HG02623 (cell line): ENCODE data around the gene CACNA2D3.
"Not testable (repeated sequence)": the region's sequence is repeated elsewhere in the genome, so short reads cannot be mapped to it uniquely, and the experiment has no call there.

Source experiments
- ATAC-seq: cut with Tn5 transposase; IDR thresholded peaks from one replicate; pipeline ENCODE4 v1.9.1; 2021; ENCODE audit warnings: moderate library complexity; ENCODE audit not compliant: unreplicated experiment

CACNA2D3 gene

DNA sequence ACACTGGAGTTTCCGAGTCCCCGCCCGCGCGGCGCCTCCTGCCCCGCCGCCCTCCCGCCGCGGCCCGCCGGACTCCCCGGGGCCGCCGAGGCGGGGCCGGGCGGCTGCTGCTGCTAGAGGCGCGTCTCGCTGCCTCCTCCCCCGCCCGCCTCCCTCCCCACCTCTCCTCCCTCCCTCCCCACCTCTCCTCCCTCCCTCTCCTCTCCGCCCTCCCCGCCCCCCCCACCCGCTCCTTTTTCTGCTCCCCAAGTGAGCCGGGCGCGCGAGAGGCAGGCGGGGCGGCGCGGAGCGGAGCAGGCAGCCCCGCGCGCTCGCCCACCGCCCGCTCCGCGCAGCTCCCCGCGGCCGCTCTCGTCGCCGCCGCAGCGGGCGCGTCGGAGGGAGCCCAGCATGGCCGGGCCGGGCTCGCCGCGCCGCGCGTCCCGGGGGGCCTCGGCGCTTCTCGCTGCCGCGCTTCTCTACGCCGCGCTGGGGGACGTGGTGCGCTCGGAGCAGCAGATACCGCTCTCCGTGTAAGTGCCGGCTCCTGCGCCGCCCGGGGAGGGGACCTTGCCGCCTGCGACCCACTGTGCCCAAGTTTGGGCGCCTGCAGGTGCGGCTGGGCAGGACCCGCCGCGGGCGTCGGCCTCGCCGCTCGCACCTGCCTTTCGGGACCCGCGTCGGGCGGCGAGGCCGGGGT lies at the start of gene CACNA2D3:
TSS of gene CACNA2D3 (plus strand) at position 229 of the 679 bp plus-strand sequence.
- no peak for ATAC-seq

DNA sequence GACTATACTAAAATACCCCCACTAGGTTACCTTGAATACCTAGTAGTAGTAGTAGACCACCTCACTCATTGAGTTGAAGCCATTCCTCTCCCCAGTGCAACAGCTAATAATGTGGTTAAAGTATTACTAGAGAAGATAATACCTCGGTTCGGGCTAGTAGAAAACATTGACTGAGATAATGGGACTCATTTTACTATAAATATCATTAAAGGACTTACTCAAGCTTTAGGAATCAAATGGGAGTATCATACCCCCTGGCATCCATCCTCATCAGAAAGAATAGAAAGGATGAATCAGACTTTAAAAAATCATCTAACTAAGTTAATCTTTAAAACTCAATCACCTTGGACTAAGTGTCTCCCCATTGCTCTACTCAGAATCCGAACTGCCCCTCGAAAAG lies 49.0 kb upstream of the CACNA2D3 start:
- no peak for ATAC-seq

DNA sequence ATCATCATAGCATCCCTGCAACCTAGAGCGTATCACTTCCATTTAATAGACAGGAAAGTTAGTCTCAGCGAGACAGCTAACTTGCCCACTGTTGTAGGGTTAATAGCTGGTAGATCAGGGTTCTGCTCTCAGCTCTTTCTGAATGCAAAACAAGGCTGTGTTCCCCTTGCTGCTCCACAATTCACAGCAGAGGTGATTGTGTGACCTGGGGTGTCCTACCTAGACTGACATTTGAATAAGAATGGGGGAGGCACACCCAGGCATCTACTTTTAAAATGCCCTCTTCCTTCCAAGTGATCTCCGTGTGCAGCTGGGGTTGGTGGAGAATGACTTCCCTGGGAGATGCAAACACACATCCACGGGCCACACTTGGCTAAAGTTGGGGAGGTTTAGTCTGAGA lies 43.0 kb upstream of the CACNA2D3 start:
- no peak for ATAC-seq

DNA sequence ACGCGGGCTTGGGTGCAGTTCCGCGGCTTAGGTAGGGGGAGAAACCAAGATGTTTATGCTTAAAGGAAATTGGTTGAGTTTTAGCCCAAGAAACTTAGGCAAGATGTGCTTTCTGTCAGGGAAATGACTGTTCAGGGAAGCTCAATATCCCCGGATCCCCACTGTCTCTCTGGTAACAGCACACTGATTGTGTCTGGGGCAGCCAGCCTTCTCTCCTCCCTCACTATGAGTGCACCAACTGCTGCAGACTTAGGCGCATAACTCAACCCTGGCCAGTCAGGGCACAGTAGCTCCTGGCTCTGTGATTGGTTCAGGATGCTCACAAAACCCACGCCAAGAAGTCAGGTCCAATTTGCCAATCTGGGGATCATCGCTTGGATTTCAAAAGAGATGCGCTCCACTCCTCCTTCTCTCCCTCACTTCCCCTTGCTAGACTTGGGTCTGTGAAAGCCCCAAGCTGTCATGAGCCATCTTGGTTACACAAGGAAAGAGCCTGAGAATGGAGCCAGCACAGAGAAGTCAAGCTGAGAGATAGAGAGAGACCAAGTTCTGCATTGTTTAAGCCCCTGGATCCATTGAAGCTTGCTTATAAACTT lies 42.5 kb upstream of the CACNA2D3 start:
- no peak for ATAC-seq

DNA sequence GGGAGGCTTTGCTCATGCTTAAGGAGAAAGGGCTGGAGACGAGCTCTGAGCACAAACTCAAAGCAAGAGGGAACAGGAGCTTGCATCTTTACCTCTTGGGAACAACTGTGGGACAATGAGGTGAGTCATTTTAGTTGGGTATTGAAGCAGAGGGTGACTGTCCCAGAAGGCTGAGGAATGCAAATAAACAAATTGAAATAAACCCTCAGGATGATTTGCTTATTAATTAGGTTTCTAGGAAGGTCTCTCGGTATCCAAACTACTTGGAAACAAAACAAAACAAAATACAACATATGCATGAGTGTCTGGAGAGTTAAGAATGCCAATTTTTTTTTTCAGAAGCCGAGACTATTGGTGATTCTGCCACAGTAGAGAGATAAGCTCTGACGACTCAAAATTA lies 38.4 kb upstream of the CACNA2D3 start:
- no peak for ATAC-seq

DNA sequence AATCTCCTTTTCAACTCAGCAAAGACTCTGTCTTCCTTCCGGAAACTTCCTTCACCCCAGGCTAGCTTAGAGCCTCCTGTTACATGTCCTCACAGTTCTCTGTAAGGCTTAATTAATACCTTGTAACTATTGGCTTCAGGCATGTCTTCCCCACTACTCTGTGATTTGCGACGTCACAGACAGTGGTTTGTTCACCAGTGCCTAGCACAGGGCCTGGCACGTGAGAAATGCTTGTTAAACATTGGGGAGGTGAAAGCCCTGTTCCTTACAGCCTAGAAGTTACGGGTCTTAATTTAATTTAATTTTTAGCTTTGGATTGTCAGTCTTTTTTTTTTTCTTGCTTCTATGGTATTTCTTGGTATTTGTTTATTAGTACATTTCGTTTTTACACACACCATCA lies 36.4 kb upstream of the CACNA2D3 start:
- ATAC-seq: no peak

DNA sequence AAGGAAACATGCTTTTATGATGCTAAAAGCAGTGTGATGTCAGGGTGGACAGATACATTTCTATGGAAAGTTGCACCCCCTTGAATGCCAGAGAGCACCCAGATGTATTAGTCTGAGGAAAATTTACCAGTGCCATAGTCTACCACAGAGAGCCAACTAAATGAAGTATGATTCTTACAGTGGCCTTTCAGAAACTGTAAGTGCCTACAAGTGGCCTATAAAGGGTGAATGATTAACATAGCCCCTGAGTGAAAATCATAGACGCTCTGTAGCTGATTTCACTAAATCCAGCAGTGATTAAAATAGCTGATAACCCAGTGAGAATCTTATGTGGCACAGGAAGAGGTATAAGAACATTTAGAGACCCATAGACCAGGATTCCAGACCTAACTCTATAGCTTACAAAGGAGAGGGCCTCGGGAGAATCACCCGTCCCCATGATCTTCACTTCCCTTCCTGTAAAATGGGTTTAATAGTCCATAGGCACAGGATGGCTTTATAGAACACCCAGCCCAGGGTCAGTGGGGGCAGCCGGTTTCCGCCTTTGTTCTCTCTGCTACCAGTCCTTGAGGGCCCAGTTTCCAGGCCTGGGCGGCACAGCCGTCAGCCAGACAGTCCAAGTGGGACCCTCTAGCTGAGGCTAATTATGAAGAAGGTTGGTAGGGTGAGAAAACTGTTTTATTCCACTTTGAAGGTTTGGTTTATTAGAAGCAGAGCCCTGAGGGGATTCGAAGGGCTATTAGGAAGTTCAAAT lies 35.5 kb upstream of the CACNA2D3 start:
- no peak for ATAC-seq

DNA sequence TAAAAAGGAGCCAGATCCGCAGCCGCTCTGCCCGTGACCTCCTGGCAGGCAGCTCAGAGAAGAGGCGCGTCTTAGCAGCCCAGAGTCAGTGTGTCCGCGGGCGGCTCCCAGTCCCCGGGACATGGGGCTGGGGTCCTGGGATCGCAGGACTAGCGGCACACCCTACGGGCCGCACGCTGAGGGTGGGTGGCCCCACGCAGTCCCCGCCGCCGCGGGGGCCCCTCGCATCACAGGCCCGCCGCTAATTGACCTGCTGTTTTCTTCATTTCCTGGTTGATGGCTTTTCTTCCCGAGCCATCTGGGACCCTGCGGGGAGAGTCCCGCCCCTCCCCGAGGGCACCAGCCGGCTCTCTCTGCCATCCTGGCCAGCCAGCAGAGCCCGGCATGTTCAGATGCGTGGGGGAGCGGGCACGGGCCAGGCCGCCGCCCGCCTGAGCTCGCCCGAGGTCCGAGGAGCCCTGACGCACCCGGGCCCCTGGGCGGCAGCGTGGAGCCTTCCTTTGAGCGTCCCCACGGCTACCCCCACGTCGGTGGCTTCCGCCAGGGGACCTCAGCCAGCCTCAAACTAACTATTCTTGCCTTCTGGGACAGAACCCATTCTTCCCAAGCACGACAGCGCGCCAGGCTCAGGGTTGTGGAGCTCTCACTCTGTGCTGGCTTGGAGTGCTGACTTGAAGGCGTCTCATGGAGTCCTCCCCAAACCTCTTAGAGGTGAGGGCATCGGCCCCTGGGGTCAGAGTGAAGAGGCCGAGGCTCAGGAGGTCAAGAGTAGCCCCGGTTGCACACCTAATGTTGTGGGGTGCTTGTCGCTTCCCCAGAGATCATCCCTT lies 34.6 kb upstream of the CACNA2D3 start:
- no peak for ATAC-seq

DNA sequence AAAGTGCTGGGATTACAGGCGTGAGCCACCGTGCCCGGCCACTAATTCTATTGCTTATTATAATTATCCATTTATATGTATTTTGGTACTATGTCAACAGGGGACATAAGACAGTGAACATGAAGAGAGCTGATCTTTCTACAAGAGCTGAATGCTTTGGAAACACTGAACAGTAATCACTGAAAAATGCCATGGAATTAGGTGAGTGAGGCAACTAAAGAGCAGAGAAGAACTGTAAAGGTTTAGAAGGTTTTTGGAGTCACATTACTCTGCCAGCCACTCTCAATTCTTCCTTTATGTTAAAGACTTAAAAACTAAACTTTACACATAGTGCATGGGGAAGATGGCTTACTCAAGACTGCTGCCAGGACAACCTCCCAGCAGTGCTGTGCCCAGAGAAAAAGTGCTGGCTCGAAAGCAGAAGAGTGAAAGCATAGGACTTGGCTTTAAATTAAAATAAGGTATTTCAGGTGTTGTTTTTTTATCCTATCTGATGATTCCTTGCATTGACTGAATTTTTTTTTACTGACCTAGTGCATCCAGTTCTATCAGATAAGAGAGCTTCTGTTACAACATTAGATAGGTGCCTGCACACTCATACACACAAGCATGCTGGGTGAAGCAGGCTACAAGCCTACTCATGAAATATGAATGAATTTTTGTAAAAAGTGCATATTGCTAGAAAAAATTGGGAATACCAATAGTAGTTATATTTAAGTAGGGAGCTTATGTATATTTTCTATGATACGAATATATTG lies 28.7 kb upstream of the CACNA2D3 start:
- no peak for ATAC-seq

DNA sequence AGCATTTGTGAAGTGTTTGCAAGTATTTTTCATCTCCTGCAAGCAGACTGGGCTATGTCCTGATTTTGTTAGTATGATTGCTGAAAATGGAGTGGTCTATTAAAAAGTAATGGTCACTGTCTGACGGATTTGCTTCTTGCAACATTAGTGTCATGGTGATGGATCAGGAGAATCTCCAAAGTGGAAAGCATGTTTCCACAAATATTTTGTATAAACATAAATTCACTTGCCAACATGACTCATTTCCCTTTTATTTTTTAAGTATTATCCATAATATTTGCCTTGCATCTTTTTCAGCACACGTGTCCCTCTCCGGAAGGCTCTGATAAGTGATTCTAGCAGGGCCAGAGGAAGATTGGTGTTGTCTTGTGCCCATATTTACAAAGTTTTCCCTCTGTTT lies 27.4 kb upstream of the CACNA2D3 start:
- ATAC-seq: no peak

DNA sequence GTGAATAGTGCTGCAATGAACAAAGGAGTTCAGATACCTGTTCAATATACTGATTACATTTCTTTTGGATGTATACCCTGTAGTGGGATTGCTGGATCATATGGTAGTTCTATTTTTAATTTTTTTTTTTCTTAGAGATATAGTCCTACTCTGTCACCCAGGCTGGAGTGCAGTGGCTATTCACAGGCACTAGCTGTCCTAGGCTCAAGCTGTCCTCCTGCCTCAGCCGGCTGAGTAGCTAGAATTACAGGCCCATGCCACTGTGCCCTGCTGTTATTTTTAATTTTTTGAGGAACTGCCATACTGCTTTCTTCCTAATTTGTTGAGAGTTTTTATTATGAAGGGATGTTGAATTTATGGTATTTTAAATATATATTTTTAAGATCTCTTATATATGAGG lies 23.0 kb upstream of the CACNA2D3 start:
- no peak for ATAC-seq

DNA sequence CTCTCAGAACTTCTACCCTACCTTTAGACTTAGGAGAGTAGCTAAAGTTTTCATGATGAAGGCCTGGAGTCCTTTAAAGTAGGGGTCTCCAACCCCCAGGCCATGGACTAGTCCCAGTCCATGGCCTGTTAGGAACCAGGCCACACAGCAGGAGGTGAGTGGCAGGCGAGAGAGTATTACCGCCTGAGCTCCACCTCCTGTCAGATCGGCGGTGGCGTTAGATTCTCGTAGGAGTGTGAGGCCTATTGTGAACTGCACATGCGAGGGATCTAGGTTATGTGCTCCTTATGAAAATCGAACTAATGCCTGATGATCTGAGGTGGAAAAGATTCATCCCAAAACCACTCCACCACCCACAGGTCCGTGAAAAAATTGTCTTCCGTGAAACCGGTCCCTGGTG lies 18.3 kb upstream of the CACNA2D3 start:
- ATAC-seq: no peak

DNA sequence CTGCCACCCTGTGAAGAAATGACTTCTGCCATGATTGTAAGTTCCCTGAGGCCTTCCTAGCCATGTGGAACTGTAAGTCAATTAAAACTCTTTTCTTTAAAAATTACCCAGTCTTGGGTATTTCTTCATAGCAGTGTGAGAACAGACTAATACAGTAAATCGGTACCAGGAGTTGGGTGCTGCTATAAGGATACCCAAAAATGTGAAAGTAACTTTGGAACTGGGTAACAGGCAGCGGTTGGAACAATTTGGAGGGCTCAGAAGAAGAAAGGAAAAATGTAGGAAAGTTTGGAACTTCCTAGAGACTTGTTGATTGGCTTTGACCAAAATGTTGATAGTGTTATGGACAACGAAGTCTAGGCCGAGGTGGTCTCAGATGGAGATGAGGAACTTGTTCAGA lies 6.2 kb upstream of the CACNA2D3 start:
- not testable (repeated sequence) for ATAC-seq

DNA sequence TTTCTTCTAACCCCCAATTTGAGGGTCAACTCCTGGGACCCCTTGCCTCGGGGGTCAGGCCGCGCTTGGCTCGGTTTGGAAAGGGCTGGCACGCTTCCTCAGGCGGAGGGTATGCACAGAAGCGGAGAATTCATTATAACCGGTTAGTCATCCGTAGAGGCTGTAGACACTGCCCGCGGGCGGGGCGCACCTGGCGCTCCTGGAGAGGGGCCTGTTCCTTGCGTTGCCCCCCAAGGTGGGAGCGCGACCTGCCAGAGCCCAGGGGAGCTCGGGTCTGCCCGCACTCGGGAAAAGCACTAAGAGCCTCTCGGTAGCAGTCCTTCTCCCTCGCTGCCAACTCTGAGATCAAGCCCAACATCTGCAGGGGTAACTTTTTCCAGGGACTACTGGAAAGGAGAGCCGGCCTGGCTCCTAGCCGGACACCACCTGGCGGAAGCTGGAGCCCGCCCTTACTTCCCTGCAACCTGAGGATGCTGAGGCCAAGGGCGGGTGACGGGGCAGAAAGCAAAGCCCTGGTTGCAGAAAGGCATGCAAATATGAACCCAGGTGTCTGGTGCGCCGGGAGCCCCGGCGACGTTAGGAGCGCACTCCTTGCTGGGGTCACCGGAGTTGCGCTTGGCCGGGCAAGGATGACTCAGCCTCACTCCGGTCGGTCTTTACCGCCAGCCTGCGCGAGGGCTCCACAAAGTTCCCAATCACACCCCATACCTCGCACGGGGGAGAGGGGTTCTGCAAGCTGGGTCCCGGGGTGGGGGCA lies 1.5 kb upstream of the CACNA2D3 start:
- peak; percentile 64 for ATAC-seq

DNA sequence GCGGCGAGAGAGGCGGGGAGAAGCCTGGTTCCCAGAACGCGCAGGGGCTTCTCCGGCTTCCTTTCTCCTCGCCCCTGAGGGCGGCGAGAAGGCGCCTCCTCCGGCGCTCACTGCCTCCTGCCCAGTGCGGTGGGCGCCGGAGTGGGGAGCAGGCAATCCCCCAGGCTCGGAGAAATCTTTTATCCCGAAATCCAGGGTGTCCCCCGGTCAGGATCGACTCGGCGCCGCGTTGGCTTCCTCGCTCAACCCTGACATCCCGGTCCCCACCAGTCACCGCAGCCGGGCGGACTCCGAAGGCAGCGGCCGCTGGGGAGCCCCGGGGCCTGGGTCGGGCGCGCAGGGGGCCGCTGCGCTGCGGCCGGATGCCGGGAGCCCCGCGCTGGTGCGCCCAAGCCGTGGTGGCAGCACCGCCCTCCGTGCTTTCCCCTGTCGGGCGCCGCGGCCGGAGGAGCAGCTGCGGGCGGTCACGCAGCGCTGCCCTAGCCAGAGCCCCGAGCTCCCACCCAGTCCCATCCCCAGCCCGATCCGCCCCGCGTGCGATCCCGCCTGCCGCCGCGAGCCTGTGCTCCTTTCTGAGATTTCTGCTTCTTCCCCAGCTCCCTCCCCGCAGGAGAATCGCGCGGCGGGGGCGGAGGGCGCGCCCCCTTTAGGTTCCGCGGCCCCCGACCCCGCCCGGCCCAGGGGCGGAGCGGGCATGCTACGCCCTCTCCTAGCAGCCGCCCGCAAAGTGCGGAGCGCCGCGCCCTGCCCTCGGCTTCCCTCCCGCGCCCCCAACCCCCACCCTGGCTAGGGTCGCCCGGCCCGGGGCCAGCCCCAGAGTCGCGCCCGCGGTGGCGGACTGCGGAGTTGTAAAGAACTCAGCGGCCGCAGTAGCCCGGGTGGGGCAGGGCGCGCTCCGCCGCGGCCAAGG lies 683 bp upstream of the CACNA2D3 start:
- peak; percentile 26 for ATAC-seq

DNA sequence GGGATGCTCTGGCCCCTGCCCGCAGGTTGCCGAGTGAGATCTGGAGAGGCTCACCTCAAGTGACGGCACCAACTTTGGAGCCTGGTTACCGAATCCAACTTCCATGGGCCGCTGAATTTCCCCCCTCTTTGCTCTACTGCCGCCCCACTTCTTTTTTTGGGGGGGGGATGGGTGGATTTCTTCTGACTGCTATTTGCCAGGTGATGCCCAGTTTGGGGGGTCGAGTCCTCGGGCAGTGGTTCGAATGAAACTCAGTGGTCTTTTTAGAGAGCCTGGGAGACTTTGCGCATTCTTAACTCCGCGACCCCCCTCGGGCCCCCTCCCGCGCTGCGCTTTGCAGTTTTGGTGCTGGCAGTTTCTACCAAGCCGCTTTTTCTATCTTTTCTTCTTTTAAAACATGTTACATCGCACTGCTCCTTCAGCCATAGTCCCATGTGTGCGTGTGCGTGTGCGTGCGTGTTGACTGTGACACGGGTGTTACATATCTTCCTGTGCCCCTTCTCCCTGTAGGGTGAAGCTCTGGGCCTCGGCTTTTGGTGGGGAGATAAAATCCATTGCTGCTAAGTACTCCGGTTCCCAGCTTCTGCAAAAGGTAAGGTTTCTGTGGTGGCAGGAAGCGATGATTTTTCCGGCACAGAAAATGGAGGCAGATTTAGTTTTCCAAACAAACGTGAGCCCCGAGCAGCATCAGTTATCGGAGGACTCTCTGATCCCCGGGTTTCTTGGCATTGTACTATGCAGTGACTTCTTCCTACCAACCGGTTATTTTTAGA lies 837 bp downstream of the CACNA2D3 start:
- no peak for ATAC-seq

DNA sequence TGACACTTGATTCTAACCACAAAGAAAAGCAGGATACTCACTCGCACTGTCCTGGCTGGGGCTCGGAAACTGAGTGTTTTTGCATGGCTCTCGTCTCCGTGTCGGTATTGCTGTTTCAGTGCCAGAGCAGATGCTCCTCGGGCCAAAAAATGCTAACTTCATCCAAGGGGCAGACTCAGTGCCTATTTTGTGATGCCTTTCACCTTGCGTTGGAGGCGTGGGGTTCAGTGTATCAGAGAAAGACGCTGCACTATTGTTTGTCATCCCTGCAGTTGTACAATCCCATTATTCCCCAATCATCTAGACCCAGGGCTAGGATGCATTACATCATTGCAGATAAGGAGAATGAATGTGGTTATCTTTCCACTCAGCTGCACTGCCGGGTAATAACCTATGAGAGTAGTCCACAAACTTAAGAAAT lies 1.4 kb downstream of the CACNA2D3 start:
- no peak for ATAC-seq

DNA sequence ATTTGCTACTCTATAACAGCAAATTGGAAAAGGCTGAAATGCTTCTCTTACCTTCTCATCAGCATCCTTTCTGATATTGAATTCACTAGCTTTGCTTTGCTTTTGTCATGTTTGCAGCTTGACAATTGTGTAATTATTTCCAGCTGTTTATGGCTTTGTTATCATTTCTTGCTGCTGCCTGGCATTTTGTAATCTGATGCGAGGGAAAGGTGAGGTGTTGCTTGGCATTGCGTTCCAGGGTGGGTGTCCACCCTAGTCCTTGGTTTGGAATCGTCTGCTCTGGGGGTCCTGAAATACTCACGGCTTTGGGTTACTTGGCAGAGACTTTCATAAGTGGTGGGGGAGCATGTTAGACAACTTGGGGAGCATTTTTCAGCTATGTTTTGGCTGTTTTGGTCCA lies 2.9 kb downstream of the CACNA2D3 start:
- ATAC-seq: no peak
